OCI-LY1 (cell line): ENCODE data around the gene TET2.

Experiments used
- H2AFZ ChIP-seq: fragments of 200-600 bp; sonication (generic), shearing (Covaris generic); 2 replicates; pipeline ENCODE4 v1.6.0; 2014; ENCODE audit warnings: antibody characterized with exemption, mild to moderate bottlenecking, low read length
- H3F3A ChIP-seq: fragments of 200-600 bp; sonication (generic), shearing (Covaris generic); 2 replicates; pipeline ENCODE4 v1.6.0; 2014; ENCODE audit warnings: mild to moderate bottlenecking, antibody characterized with exemption, low read length, moderate library complexity; ENCODE audit not compliant: insufficient read depth
- H3K27ac ChIP-seq: fragments of 200-600 bp; sonication (generic); 2 replicates; pipeline ENCODE4 v1.5.1; 2014; ENCODE audit warnings: low read length, mixed run types, mild to moderate bottlenecking, low read depth; ENCODE audit not compliant: poor library complexity, severe bottlenecking
- H3K27me3 ChIP-seq: fragments of 200-600 bp; sonication (generic); 2 replicates; pipeline ENCODE4 v1.6.0; 2014; ENCODE audit warnings: antibody characterized with exemption, mild to moderate bottlenecking, low read length, moderate library complexity; ENCODE audit not compliant: insufficient read depth
- H3K36me3 ChIP-seq: fragments of 200-600 bp; sonication (generic); 2 replicates; pipeline ENCODE4 v1.6.1; 2014; ENCODE audit warnings: mild to moderate bottlenecking, antibody characterized with exemption, low read length, moderate library complexity, mixed read lengths; ENCODE audit not compliant: insufficient read depth
- H3K4me1 ChIP-seq: fragments of 200-600 bp; sonication (generic); 2 replicates; pipeline ENCODE4 v1.5.1; 2014; ENCODE audit warnings: mild to moderate bottlenecking, low read length, moderate library complexity; ENCODE audit not compliant: insufficient read depth, severe bottlenecking
- H3K4me2 ChIP-seq: fragments of 200-600 bp; sonication (generic), shearing (Covaris generic); 2 replicates; pipeline ENCODE4 v1.6.1; 2014; ENCODE audit warnings: low read length
- H3K4me3 ChIP-seq: fragments of 200-600 bp; sonication (generic); 2 replicates; pipeline ENCODE4 v1.5.1; 2014; ENCODE audit warnings: low read length, low read depth, mild to moderate bottlenecking, mixed read lengths; ENCODE audit not compliant: poor library complexity, severe bottlenecking
- H3K79me2 ChIP-seq: fragments of 200-600 bp; shearing (Covaris generic); 2 replicates; pipeline ENCODE4 v1.6.1; 2016; ENCODE audit warnings: mixed run types, low read length, mixed read lengths; ENCODE audit not compliant: insufficient read depth
- H3K9ac ChIP-seq: fragments of 200-600 bp; sonication (generic), shearing (Covaris generic); 2 replicates; pipeline ENCODE4 v1.6.1; 2014; ENCODE audit warnings: mild to moderate bottlenecking, low read length, mixed read lengths
- H3K9me2 ChIP-seq: fragments of 200-600 bp; sonication (generic), shearing (Covaris generic); 2 replicates; pipeline ENCODE4 v1.6.1; 2014; ENCODE audit warnings: low read depth, mild to moderate bottlenecking, low read length, mixed read lengths
- H3K9me3 ChIP-seq: fragments of 200-600 bp; shearing (Covaris generic); 2 replicates; pipeline ENCODE4 v1.6.1; 2014; ENCODE audit warnings: low read length, mixed read lengths
- H4K20me1 ChIP-seq: fragments of 200-600 bp; sonication (generic), shearing (Covaris generic); 2 replicates; pipeline ENCODE4 v1.6.0; 2016; ENCODE audit warnings: mild to moderate bottlenecking, low read length; ENCODE audit not compliant: insufficient read depth
- EZH2 ChIP-seq: fragments of 200-600 bp; sonication (generic), shearing (Covaris generic); IDR thresholded peaks from 2 replicates; pipeline ENCODE4 v1.8.0; 2017; ENCODE audit warnings: borderline replicate concordance, mixed run types, mild to moderate bottlenecking, antibody characterized with exemption, low read length, moderate library complexity, mixed read lengths
- TF ChIP-seq, protein P1 (sequence below): fragments of 200-600 bp; sonication (generic), shearing (Covaris generic); IDR thresholded peaks from 2 replicates; pipeline ENCODE4 v1.5.1; 2017; ENCODE audit warnings: mild to moderate bottlenecking, antibody characterized with exemption, low read length, moderate library complexity, mixed read lengths

TET2 gene

DNA sequence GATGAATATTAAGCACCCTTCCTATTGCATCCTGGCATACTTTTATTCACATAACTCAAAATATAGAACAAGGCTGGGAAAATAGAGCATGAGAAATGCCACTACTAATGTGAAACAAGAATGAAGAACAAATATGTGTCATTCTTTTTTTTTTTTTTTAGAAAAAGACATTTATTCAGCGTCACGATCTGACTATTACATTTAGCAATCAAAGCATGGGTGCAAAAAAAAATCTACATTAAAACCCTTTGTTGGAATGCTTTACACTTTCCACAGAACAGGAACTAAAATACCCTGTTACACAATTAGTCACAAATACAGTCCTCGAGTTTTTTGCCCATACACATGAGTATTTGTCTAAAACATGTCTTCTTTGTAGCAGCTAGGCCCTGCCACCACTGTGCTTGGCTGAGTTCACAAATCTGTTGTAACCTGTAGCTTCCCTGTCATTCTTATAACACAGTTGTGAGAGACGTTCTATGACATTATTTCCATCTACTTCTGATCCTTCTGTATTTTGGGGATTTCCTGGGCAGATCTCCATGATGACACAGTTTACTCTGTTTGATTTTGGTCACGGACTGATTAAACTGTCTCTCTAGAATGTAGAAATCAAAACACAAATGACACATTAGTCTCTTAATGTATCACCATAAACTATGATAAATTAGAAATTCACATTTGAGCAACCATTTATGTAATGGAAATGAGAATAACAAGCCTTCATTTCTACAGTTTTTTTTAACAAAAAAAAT lies 9.4 kb upstream of the TET2 start:
- no peaks in the 10 kb centered on the region for H3K27me3 ChIP-seq
- no peak overlapping the region for H3K4me2 ChIP-seq
- H3K9me3 ChIP-seq: no peaks in the 10 kb centered on the region
- TF ChIP-seq, protein P1, sequence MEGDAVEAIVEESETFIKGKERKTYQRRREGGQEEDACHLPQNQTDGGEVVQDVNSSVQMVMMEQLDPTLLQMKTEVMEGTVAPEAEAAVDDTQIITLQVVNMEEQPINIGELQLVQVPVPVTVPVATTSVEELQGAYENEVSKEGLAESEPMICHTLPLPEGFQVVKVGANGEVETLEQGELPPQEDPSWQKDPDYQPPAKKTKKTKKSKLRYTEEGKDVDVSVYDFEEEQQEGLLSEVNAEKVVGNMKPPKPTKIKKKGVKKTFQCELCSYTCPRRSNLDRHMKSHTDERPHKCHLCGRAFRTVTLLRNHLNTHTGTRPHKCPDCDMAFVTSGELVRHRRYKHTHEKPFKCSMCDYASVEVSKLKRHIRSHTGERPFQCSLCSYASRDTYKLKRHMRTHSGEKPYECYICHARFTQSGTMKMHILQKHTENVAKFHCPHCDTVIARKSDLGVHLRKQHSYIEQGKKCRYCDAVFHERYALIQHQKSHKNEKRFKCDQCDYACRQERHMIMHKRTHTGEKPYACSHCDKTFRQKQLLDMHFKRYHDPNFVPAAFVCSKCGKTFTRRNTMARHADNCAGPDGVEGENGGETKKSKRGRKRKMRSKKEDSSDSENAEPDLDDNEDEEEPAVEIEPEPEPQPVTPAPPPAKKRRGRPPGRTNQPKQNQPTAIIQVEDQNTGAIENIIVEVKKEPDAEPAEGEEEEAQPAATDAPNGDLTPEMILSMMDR: no peak
- no peak for TF ChIP-seq EZH2
- H3K4me3 ChIP-seq: no peak overlapping the region
- H3F3A ChIP-seq: no peaks in the 10 kb centered on the region
- H3K79me2 ChIP-seq: no peaks in the 10 kb centered on the region
- H3K4me1 ChIP-seq: no peaks in the 10 kb centered on the region
- no peak overlapping the region for H3K9ac ChIP-seq
- no peaks in the 10 kb centered on the region for H4K20me1 ChIP-seq
- no peak overlapping the region for H3K27ac ChIP-seq
- no peaks in the 10 kb centered on the region for H3K36me3 ChIP-seq
- H3K9me2 ChIP-seq: no peaks in the 10 kb centered on the region
- no peak overlapping the region for H2AFZ ChIP-seq

DNA sequence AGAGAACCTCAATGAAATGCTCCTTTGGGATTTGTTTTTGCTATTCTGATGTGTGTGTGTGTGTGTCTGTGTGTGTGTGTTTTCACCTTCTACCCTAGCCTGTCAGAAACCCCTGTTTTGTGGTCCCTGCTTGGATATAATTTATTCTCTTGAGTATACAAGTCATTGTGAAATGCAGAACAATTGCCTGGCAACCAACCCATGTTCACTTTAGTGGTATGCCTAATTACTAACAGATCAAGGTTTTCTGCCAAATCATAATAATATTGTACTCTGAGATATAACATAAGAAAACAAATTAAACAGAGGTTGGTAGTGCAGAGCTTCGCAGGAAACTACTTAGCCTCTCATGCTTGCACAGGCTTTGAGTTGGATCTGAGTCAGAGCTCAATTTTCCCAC lies 7.0 kb upstream of the TET2 start:
- Histone ChIP-seq H3K79me2 (no peaks in the 10 kb centered on the region), H3K9me2 (no peaks in the 10 kb centered on the region), H3K4me2 (no peak overlapping the region), H3K4me3 (no peak overlapping the region), H4K20me1 (no peaks in the 10 kb centered on the region), H3K27ac (no peak overlapping the region), H3K9ac (no peak overlapping the region), H3K36me3 (no peaks in the 10 kb centered on the region), H3K9me3 (no peaks in the 10 kb centered on the region), H3F3A (no peaks in the 10 kb centered on the region), H3K4me1 (no peaks in the 10 kb centered on the region), H3K27me3 (no peaks in the 10 kb centered on the region), H2AFZ (no peak overlapping the region)
- no peak for TF ChIP-seq EZH2
- TF ChIP-seq, protein P1: no peak

DNA sequence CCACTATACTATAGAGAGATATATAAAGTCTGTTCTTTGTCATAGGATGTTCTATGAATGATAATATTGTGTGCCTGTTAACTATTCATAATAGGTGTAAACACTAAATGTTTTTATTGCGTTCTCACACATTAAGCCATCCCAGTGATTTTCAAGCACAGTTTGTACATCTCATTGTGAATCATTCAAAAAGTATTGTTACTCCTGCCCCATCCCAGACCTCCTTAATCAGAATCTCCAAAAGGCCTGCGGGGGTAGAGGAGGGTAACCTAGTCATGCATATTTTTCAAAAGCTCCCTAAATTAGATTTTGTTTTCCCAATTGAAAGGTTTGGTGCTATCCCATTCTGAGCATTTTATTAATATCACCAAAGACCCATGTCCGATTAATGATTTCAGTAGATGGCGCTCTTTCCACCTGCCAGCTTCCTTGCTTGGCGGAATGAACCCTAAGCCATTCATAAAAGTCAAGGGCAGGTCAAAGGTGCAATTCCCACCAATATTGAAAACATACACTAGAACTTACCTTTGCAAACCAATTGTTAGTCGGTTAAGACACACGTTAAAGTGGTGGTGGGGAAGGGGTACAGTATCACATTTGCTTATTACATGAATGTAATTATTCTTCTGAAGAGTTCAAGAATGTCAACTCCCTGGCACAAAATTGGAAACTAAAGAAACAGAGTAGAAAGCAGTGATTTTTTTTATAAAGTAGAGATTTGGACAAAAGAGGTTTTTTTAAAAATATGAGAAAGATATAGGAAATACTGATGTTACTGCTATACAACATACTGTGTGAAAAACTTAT lies 5.8 kb upstream of the TET2 start:
- Histone ChIP-seq H2AFZ (no peak overlapping the region), H3K9me2 (no peaks in the 10 kb centered on the region), H3K9me3 (no peaks in the 10 kb centered on the region), H3K36me3 (no peaks in the 10 kb centered on the region), H3K9ac (no peak overlapping the region), H3K27ac (no peak overlapping the region), H3K4me2 (no peak overlapping the region), H3K4me3 (no peak overlapping the region), H4K20me1 (no peaks in the 10 kb centered on the region), H3K79me2 (no peaks in the 10 kb centered on the region), H3F3A (no peaks in the 10 kb centered on the region), H3K27me3 (no peaks in the 10 kb centered on the region), H3K4me1 (peaks cover 8% of the 10 kb centered on the region)
- TF ChIP-seq EZH2: no peak
- TF ChIP-seq, protein P1: peak; percentile 88
